HepG2 (cell line): ENCODE measurements around the gene GRIK3. TPM values are rescaled to one million over a fixed set of nuclear protein-coding genes. Genes with fewer than 3 reads are reported as not detected.
A peak's percentile ranks its signal among the peaks of the same experiment; 100 is the strongest.

Source experiments
- AGO1 ChIP-seq: fragments of 200-400 bp; formaldehyde crosslinking; IDR thresholded peaks from 2 replicates; pipeline ENCODE4 v1.6.1; 2017; ENCODE audit warnings: mild to moderate bottlenecking, low read depth, low read length, moderate library complexity; ENCODE audit not compliant: poor library complexity, severe bottlenecking
- CC2D1A ChIP-seq: sonication (generic); formaldehyde crosslinking; IDR thresholded peaks from 2 replicates; pipeline ENCODE4 v1.8.1; 2023; ENCODE audit warnings: mild to moderate bottlenecking, missing genetic modification reagents
- CEBPB ChIP-seq: IDR thresholded peaks from 2 replicates; pipeline ENCODE4 v1.6.1; 2011; ENCODE audit warnings: low read depth, low read length, improper control_type of control experiment, borderline replicate concordance
- GLI4 ChIP-seq: sonication (generic); formaldehyde crosslinking; IDR thresholded peaks from 2 replicates; pipeline ENCODE4 v1.5.1; 2020; ENCODE audit warnings: missing genetic modification reagents, mild to moderate bottlenecking, moderate library complexity, borderline replicate concordance
- GRHL1 ChIP-seq: sonication (generic); formaldehyde crosslinking; conservative IDR thresholded peaks from 2 replicates; pipeline ENCODE4 v1.8.0; 2022; ENCODE audit warnings: missing genetic modification reagents
- HIVEP1 ChIP-seq: sonication (generic); formaldehyde crosslinking; IDR thresholded peaks from 2 replicates; pipeline ENCODE4 v1.4.0; 2020; ENCODE audit warnings: mild to moderate bottlenecking, missing genetic modification reagents
- HMG20A ChIP-seq: IDR thresholded peaks from 2 replicates; pipeline ENCODE4 v1.6.1; 2016; ENCODE audit warnings: borderline replicate concordance
- HMGA1 ChIP-seq: sonication (generic); formaldehyde crosslinking; conservative IDR thresholded peaks from 2 replicates; pipeline ENCODE4 v1.4.0; 2020; ENCODE audit warnings: missing genetic modification reagents
- IKZF4 ChIP-seq: sonication (generic); formaldehyde crosslinking; IDR thresholded peaks from 2 replicates; pipeline ENCODE4 v1.5.1; 2020; ENCODE audit warnings: borderline replicate concordance, mild to moderate bottlenecking, low read depth, missing genetic modification reagents; ENCODE audit errors: not compliant biosample characterization
- ISL2 ChIP-seq: sonication (generic); formaldehyde crosslinking; IDR thresholded peaks from 2 replicates; pipeline ENCODE4 v1.5.0; 2020; ENCODE audit warnings: missing genetic modification reagents
- KLF9 ChIP-seq: IDR thresholded peaks from 2 replicates; pipeline ENCODE4 v1.6.1; 2016; ENCODE audit warnings: low read depth
- MAZ ChIP-seq, 2 experiments: sonication (generic) in 1 of 2; formaldehyde crosslinking in 1 of 2; IDR thresholded peaks; 2 replicates each; pipeline versions ENCODE4 v1.5.0 to v1.6.1; 2012 to 2020; ENCODE audit warnings: low read depth in 2 of 2, mild to moderate bottlenecking in 2 of 2, borderline replicate concordance in 1 of 2, improper control_type of control experiment in 1 of 2, low read length in 1 of 2, missing genetic modification reagents in 1 of 2, moderate library complexity in 1 of 2
- MIER2 ChIP-seq: IDR thresholded peaks from 2 replicates; pipeline ENCODE4 v1.6.1; 2016; ENCODE audit warnings: missing biosample characterization, missing genetic modification reagents
- MXD4 ChIP-seq: IDR thresholded peaks from 2 replicates; pipeline ENCODE4 v1.6.1; 2016; ENCODE audit warnings: mild to moderate bottlenecking, missing biosample characterization, missing genetic modification reagents
- RORA ChIP-seq: sonication (generic); formaldehyde crosslinking; IDR thresholded peaks from 2 replicates; pipeline ENCODE4 v1.5.0; 2020; ENCODE audit warnings: mild to moderate bottlenecking, missing genetic modification reagents, moderate library complexity
- TSC22D2 ChIP-seq: sonication (generic); formaldehyde crosslinking; IDR thresholded peaks from 2 replicates; pipeline ENCODE4 v1.5.1; 2020; ENCODE audit warnings: missing genetic modification reagents, mild to moderate bottlenecking, borderline replicate concordance
- XRCC5 ChIP-seq: fragments of 200-400 bp; formaldehyde crosslinking; optimal IDR thresholded peaks from 2 replicates; pipeline ENCODE3; 2017; ENCODE audit warnings: mild to moderate bottlenecking, low read length
- ZMYM4 ChIP-seq: sonication (generic); formaldehyde crosslinking; IDR thresholded peaks from 2 replicates; pipeline ENCODE4 v1.8.1; 2023; ENCODE audit warnings: mild to moderate bottlenecking, missing genetic modification reagents
- ZNF292 ChIP-seq: sonication (generic); formaldehyde crosslinking; IDR thresholded peaks from 2 replicates; pipeline ENCODE4 v1.8.1; 2022; ENCODE audit warnings: mild to moderate bottlenecking, low read depth, missing genetic modification reagents, borderline replicate concordance
- ZNF574 ChIP-seq: sonication (generic); formaldehyde crosslinking; IDR thresholded peaks from 2 replicates; pipeline ENCODE4 v1.4.0; 2020; ENCODE audit warnings: missing genetic modification reagents
- ZNF678 ChIP-seq: sonication (generic); formaldehyde crosslinking; IDR thresholded peaks from 2 replicates; pipeline ENCODE4 v1.4.0; 2020; ENCODE audit warnings: mild to moderate bottlenecking, missing genetic modification reagents
- ZNF878 ChIP-seq: sonication (generic); formaldehyde crosslinking; IDR thresholded peaks from 2 replicates; pipeline ENCODE4 v1.8.1; 2023; ENCODE audit warnings: mild to moderate bottlenecking, missing genetic modification reagents, moderate library complexity
- polyA plus RNA-seq, 8 experiments: library from polyadenylated mRNA; depleted of rRNA in 3 of 8; stranded (reverse) in 7 of 8; unstranded in 1 of 8; fragments of >200 nt; fragmentation: Illumina TruSeq in 4 of 8; extraction: Trizol in 4 of 8; gene quantifications; 2 replicates each; pipeline versions ENCODE4 v1.2.1 to v1.2.3, GENCODE V29; 2011 to 2016; ENCODE audit warnings: low read depth in 4 of 8, missing spikeins in 1 of 8, mixed read lengths in 1 of 8; ENCODE audit not compliant: insufficient read depth in 1 of 8
- total RNA-seq, 5 experiments: library from RNA; depleted of rRNA; stranded (reverse); fragments of >200 nt; fragmentation: Illumina TruSeq; extraction: Trizol; gene quantifications; 2 replicates each; pipeline ENCODE4 v1.2.3, GENCODE V29; 2016; ENCODE audit warnings: low read depth in 1 of 5
- TF ChIP-seq, protein P1 (sequence below): sonication (generic); formaldehyde crosslinking; IDR thresholded peaks from 2 replicates; pipeline ENCODE4 v1.4.0; 2020; ENCODE audit warnings: missing genetic modification reagents, mild to moderate bottlenecking, borderline replicate concordance
- TF ChIP-seq, protein P2 (sequence below): sonication (generic); formaldehyde crosslinking; IDR thresholded peaks from 2 replicates; pipeline ENCODE4 v1.9.0; 2021; ENCODE audit warnings: missing genetic modification reagents, borderline replicate concordance

Gene GRIK3
- total and polyA plus RNA-seq, 2 of the 13 experiments (the other 11 are each of a cell fraction or from before 2014, with no cell fraction given) = not detected

DNA sequence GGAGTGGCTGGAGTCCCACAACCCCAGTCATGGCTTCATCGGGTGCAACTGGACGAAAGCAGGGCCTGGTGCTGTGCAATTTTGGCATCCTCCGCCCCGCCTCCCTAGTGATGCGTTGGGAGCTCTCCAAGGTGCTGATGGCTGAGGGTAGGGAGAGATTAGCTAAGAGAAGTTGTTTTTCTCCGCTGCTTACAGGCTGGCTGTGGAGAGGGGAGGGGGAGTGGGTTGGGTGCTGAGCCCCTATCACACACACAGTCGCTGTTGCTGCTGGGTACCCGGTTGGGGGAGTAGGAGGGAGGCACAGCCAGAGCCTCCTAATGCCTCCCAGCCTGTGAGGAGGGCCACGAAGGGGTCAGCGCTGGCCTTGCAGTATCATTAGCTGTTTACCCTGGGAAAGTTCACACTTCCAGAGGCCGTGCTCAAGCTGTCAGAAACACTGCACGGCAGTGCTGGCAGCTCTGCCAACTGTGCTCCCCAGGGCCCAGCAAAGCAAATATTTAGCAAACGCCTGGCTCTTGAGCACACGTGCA lies 110.0 kb downstream of the GRIK3 start (continued):
- TF ChIP-seq XRCC5 (peak; percentile 18), TSC22D2 (CRISPR knock-in tag) (no peak), GLI4 (CRISPR knock-in tag) (no peak), HMG20A (CRISPR knock-in tag) (no peak), HMGA1 (CRISPR knock-in tag) (no peak), ZMYM4 (no peak), CC2D1A (CRISPR knock-in tag) (no peak), IKZF4 (CRISPR knock-in tag) (no peak), AGO1 (no peak), MXD4 (no peak), ZNF292 (CRISPR knock-in tag) (no peak), CEBPB (no peak), KLF9 (CRISPR knock-in tag) (no peak), ISL2 (CRISPR knock-in tag) (no peak), MIER2 (peak; percentile 97), RORA (CRISPR knock-in tag) (no peak), ZNF678 (CRISPR knock-in tag) (no peak), ZNF574 (no peak), ZNF878 (CRISPR knock-in tag) (no peak), GRHL1 (no peak), MAZ (IDR thresholded peaks at IDR 0.05; ENCODE audit: borderline replicate concordance, low read depth, low read length) (no peak), MAZ (CRISPR knock-in tag; IDR thresholded peaks at IDR 0.05; ENCODE audit: low read depth) (no peak), HIVEP1 (CRISPR knock-in tag) (no peak)
- TF ChIP-seq, protein P1, sequence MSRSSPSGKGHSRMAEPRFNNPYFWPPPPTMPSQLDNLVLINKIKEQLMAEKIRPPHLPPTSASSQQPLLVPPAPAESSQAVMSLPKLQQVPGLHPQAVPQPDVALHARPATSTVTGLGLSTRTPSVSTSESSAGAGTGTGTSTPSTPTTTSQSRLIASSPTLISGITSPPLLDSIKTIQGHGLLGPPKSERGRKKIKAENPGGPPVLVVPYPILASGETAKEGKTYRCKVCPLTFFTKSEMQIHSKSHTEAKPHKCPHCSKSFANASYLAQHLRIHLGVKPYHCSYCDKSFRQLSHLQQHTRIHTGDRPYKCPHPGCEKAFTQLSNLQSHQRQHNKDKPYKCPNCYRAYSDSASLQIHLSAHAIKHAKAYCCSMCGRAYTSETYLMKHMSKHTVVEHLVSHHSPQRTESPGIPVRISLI = no peak
- TF ChIP-seq, protein P2, sequence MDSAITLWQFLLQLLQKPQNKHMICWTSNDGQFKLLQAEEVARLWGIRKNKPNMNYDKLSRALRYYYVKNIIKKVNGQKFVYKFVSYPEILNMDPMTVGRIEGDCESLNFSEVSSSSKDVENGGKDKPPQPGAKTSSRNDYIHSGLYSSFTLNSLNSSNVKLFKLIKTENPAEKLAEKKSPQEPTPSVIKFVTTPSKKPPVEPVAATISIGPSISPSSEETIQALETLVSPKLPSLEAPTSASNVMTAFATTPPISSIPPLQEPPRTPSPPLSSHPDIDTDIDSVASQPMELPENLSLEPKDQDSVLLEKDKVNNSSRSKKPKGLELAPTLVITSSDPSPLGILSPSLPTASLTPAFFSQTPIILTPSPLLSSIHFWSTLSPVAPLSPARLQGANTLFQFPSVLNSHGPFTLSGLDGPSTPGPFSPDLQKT (CRISPR knock-in tag) = no peak
